UCSD-AML1 (cell line): Measurements from ENCODE around the gene MEGF10.

Source experiments
- DNase-seq: peaks from one replicate; lab custom pipeline; 2025; ENCODE audit not compliant: unreplicated experiment; lab: John Stamatoyannopoulos, UW

The MEGF10 gene

GRCh38 chr5:127431977-127432585 is 141.5 kb downstream of the MEGF10 start:
- DNase-seq, result no peak

DNA sequence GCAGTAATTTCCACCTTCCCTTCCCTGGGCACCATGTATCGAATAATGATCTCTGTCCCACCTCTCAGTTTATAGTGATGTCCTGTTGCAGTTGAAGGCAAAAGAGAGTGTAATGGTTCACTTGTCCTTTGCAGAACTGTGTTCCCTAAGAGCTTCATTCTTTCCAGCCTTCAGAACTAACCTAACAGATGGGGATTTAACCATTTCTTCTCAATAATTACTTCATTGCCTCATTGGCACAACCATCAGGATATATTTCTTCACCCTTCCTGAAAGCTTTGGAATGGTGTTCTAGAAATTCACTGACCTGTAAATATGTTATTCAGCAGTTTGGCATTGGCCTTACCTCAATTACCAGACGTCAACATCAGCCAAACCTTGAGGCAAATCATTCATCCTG is 142.9 kb downstream of the MEGF10 start:
- DNase-seq, result no peak

GRCh38 chr5:127434588-127434987 is 144.0 kb downstream of the MEGF10 start:
- DNase-seq, result no peak

DNA sequence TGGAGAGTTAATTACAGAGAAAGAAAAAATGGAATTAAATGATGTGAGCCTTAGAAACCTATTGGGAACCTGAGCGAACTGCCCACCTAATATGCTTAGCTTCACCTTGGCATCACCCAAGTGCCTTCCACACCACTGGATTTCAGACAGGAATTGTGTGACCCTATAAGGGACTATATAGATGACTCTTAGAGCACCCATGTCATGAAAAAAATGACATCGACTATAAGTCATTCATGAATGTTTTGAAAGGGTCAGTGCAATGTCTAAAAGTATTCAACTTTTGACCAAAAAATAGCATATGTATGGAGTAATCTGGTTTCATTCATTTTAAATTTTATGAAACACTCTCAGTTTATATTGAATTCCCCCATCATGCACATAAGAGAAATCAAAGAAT is 145.2 kb downstream of the MEGF10 start:
- DNase-seq, result no peak

DNA sequence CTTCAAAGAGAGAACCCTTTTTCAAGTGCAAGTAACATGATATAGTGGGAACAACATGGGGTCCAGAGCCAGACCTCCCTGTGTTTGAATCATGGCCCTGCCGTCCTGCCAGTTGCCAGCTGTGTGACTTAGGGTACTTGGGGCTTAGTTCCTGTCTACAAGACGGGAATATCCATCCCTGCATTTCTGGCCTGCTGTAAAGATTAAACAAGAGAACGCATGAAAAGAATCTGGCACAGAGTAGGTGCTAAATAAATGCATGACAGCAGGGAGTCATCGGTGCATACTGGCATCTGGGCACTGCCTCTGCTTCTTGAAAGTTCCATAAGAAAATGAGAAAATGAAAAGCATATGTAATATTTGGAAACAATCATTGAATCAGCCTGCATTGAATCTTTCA is 149.0 kb downstream of the MEGF10 start:
- no peak for DNase-seq

DNA sequence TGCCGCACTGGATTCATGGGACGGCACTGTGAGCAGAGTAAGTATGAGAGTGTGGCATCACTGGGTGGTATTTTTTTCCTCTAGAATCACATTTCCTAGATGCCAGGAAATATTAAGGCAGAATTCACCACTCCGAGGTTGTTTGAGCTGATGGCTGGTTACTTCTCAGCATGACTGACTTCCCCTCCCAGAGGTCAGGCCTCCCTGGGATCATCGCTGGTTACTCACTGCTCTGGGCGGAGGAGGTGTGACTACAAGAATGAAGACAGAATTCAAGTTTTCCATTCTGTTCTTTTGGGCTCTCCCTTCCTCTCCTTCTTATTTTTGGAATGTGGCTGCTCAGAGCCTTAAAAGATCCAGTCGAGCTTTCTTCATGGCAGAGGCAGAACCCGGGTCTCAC is 150.2 kb downstream of the MEGF10 start:
- DNase-seq, result no peak

- DNase-seq, result no peak
These were observed 151.3 kb downstream of the MEGF10 start for GRCh38 chr5:127441799-127442484.

DNA sequence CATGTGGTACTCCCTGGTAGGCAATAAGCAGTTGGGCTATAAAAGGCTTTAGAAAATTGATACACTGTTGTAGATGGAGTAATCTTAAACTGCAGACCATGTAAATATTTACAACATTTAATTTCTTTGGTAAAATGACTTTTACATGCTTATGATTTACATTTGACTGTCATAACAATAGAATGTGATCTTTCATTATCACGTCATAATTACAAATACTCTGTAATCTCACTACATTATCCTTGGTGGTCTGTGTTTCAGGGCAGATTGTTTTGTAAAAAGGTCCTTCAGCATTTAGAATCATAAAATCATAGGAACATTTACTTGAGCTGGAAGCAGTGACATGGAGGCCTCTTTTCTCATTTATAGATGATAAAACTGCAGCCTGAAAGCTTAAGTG is 153.6 kb downstream of the MEGF10 start:
- DNase-seq, result no peak

- no peak for DNase-seq
These were observed 154.7 kb downstream of the MEGF10 start for GRCh38 chr5:127445328-127445727.

DNA sequence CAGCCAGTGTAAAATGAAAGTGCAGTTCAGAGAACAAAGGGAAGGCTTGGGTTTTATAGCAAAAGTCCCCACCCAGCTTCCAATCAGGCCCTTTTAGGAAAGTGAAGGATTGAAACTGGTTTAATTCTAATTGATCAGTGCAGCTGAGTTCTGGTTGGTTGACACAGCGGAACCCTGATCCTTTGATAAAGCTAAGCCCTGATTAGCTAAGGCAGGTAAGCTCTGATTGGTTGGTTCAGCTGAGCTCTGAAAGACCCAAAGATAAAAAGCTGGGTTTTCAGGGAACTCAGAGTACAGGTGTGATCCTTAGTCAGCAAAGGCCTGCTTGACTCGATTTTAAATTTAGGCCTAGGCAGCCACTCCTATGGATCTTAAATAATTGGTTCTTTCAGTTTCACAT is 156.0 kb downstream of the MEGF10 start:
- no peak for DNase-seq

- no peak for DNase-seq
These were observed 157.2 kb downstream of the MEGF10 start for GRCh38 chr5:127447827-127448226.

GRCh38 chr5:127450046-127450445 is 159.4 kb downstream of the MEGF10 start:
- DNase-seq, result no peak

GRCh38 chr5:127451096-127451495 is 160.5 kb downstream of the MEGF10 start:
- no peak for DNase-seq

GRCh38 chr5:127452626-127453025 is 162.0 kb downstream of the MEGF10 start:
- DNase-seq, result no peak

GRCh38 chr5:127471211-127471610 is 180.6 kb downstream of the MEGF10 start:
- no peak for DNase-seq

DNA sequence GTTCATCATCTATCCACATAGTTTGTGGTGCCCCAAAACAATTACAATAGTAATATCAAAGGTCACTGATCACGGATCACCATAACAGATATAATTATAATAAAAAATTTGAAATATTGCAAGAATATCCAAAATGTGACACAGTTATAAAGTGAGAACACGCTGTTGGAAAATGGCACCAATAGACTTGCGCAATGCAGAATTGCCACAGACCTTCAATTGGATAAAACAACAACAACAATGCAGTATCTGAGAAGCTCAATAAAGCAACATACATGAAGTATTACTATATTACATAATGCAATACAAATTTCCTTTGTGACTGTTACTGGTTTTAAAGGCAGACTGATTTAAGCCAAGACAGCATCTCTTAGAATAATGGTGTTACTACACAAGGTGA is 182.1 kb downstream of the MEGF10 start:
- DNase-seq, result no peak

DNA sequence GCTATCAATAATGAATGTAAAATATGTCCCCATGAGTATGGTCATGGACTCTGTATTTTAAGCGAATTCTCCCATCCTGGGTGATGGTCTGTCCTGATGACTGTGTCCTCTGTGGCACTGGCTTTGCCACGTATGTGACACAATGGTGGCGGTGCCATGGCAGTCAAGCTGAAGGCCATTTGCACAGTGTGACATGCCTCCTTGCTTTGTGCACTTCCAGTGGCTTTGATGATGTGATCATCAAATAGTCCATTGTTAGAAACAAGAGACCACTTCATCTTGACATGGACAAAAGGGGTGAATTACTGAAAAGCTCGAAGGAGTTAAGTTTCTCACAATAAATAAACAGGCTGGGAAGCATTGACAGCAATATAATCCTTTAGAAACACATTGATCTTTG is 195.9 kb downstream of the MEGF10 start:
- no peak for DNase-seq

GRCh38 chr5:127492854-127493738 is 202.5 kb downstream of the MEGF10 start:
- no peak for DNase-seq

DNA sequence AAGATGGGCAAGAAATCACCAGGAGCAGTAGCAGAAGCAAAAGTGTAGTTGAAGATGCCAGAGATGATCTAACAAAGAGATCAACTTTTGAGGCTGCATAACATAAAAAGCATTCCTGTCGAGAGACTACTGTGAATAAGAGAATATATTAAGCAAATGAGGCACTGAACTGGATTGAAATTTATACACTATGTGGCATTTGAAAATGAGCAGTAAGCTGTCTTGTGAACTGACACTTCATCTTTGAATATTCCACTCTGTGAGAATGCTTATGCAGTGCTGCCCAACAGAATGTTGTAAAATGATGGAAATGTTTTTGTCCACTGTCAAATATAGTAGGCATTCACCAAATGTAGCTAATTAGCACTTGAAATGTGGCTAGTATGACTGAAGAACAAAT is 208.0 kb downstream of the MEGF10 start:
- no peak for DNase-seq

- no peak for DNase-seq
These were observed 215.3 kb downstream of the MEGF10 start for GRCh38 chr5:127505905-127506304.

DNA sequence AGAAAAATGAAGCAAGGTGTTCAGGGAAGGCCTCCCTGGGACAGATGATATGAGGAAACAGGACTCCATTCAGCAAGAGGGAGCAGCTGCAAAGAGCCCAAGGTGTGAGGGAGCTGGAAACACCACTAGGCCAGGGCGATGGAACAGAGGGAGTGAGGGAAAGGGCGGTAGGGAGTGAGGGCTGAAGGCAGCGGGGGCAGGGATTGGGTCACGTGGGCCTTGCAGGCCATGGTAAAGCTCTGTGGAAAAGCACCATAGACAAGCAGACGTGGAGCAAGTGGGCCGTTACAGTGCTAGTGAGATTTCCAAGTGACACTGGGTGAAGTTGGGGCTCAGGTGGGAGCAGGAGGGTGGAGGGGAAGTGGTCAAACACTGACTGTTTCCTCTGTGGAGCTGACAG is 216.0 kb downstream of the MEGF10 start:
- no peak for DNase-seq
